Smooth muscle cell (in vitro differentiated cells): Measurements from ENCODE around the gene ITIH4. TPM values are rescaled to one million over a fixed set of nuclear protein-coding genes. Genes with fewer than 3 reads are reported as not detected.

Experiments used
- DNase-seq: peaks from one replicate; lab custom pipeline; 2025; ENCODE audit not compliant: unreplicated experiment; lab: John Stamatoyannopoulos, UW
- H2AFZ ChIP-seq: fragments of 200-600 bp; sonication (generic); 2 replicates; pipeline ENCODE4 v1.6.0; 2016; ENCODE audit warnings: antibody characterized with exemption, low read depth, mild to moderate bottlenecking
- H3F3A ChIP-seq: fragments of 200-600 bp; sonication (generic); 2 replicates; pipeline ENCODE4 v1.6.0; 2017; ENCODE audit warnings: antibody characterized with exemption, low read depth
- H3K27ac ChIP-seq: fragments of 200-600 bp; sonication (generic); 2 replicates; pipeline ENCODE4 v1.5.1; 2016; ENCODE audit warnings: low read depth, mild to moderate bottlenecking
- H3K27me3 ChIP-seq: fragments of 200-600 bp; sonication (generic); 2 replicates; pipeline ENCODE4 v1.6.1; 2016; ENCODE audit warnings: low read depth, mild to moderate bottlenecking
- H3K36me3 ChIP-seq: fragments of 200-600 bp; sonication (generic); 2 replicates; pipeline ENCODE4 v1.5.1; 2016; ENCODE audit warnings: low read depth
- H3K4me1 ChIP-seq: fragments of 200-600 bp; sonication (generic); 2 replicates; pipeline ENCODE4 v1.5.1; 2016; ENCODE audit warnings: low read depth
- H3K4me2 ChIP-seq: fragments of 200-600 bp; sonication (generic); 2 replicates; pipeline ENCODE4 v1.6.0; 2016; ENCODE audit warnings: mild to moderate bottlenecking
- H3K4me3 ChIP-seq: fragments of 200-600 bp; sonication (generic); 2 replicates; pipeline ENCODE4 v1.5.1; 2016; ENCODE audit warnings: mild to moderate bottlenecking
- H3K79me2 ChIP-seq: fragments of 200-600 bp; sonication (generic); 2 replicates; pipeline ENCODE4 v1.6.0; 2016; ENCODE audit warnings: low read depth, mild to moderate bottlenecking
- H3K9ac ChIP-seq: fragments of 200-600 bp; sonication (generic); 2 replicates; pipeline ENCODE4 v1.6.0; 2016; ENCODE audit warnings: low read depth
- H3K9me3 ChIP-seq: fragments of 200-600 bp; sonication (generic); replicated peaks from 2 replicates; pipeline ENCODE4 v1.5.1; 2016; ENCODE audit warnings: low read depth
- H4K20me1 ChIP-seq: fragments of 200-600 bp; sonication (generic); 2 replicates; pipeline ENCODE4 v1.6.0; 2016; ENCODE audit warnings: low read depth
- CTCF ChIP-seq: fragments of 200-600 bp; sonication (generic); IDR thresholded peaks from 2 replicates; pipeline ENCODE4 v1.5.1; 2017; ENCODE audit warnings: borderline replicate concordance, mild to moderate bottlenecking, antibody characterized with exemption; ENCODE audit not compliant: insufficient read depth, poor library complexity, severe bottlenecking
- WGBS: methylation state at CpG from one replicate; pipeline ENCODE4 v1.1.7; 2016; ENCODE audit warnings: low lambda C conversion rate; 5-methylcytosine and 5-hydroxymethylcytosine counted together
- polyA plus RNA-seq: library from polyadenylated mRNA; unstranded; fragments of >200 nt; fragmentation: Nextera tagmentation; extraction: Ambion mirVana; gene quantifications from 2 replicates; pipeline ENCODE4 v1.2.1, GENCODE V29; 2016
- total RNA-seq: library from RNA; depleted of rRNA; stranded (reverse); fragments of >200 nt; gene quantifications from 2 replicates; pipeline ENCODE4 v1.2.3, GENCODE V29; 2014

The ITIH4 gene
- total and polyA plus RNA-seq, 2 experiments from 2014 or later, result 1.6 TPM

GRCh38 chr3:52847726-52848125 is 17.3 kb upstream of the ITIH4 start:
- TF ChIP-seq CTCF, result no peak
- H3K27me3 ChIP-seq, result no peaks in the 10 kb centered on the region
- DNase-seq, result no peak
- H3K4me1 ChIP-seq, result no peaks in the 10 kb centered on the region
- no peak overlapping the region for H2AFZ ChIP-seq
- no peak overlapping the region for H3K9ac ChIP-seq
- no peak overlapping the region for H3K4me3 ChIP-seq
- no peaks in the 10 kb centered on the region for H3K36me3 ChIP-seq
- H3K9me3 ChIP-seq, result no peaks in the 10 kb centered on the region
- H4K20me1 ChIP-seq, result no peaks in the 10 kb centered on the region
- no peaks in the 10 kb centered on the region for H3F3A ChIP-seq
- H3K79me2 ChIP-seq, result no peaks in the 10 kb centered on the region
- no peak overlapping the region for H3K27ac ChIP-seq
- no peak overlapping the region for H3K4me2 ChIP-seq
- WGBS, result 100% methylated on average over 7 of the region's 7 CpGs

DNA sequence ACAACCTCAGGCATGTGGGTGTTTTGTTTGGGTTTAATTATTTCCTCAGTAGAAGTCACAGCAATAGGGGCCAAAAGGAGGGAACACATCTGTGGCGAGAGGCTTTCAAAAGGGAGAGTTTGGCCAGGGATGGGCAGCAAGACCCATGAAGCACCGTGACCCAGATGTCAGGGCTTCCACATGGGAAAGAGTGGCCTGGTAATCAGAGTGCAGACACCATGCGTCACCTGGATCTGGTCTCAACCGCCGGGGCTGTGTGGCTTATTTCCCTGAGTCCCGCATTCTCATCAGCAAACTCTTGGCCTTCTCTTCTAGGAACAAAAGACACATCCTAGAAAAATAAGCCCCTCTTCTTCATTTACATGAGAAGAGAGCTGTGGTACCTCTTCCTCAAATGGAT is 16.8 kb upstream of the ITIH4 start:
- H3K4me1 ChIP-seq, result no peaks in the 10 kb centered on the region
- DNase-seq, result no peak
- no peaks in the 10 kb centered on the region for H3K9me3 ChIP-seq
- no peaks in the 10 kb centered on the region for H3K27me3 ChIP-seq
- no peak overlapping the region for H2AFZ ChIP-seq
- H3F3A ChIP-seq, result no peaks in the 10 kb centered on the region
- H3K9ac ChIP-seq, result no peak overlapping the region
- H3K4me2 ChIP-seq, result no peak overlapping the region
- no peaks in the 10 kb centered on the region for H3K79me2 ChIP-seq
- H3K36me3 ChIP-seq, result no peaks in the 10 kb centered on the region
- 96% methylated on average over 6 of the region's 6 CpGs for WGBS
- H4K20me1 ChIP-seq, result no peaks in the 10 kb centered on the region
- H3K4me3 ChIP-seq, result no peak overlapping the region
- no peak for TF ChIP-seq CTCF
- H3K27ac ChIP-seq, result no peak overlapping the region

GRCh38 chr3:52846432-52846965 is 16.0 kb upstream of the ITIH4 start:
- no peaks in the 10 kb centered on the region for H4K20me1 ChIP-seq
- no peak for TF ChIP-seq CTCF
- no peak overlapping the region for H3K27ac ChIP-seq
- no peaks in the 10 kb centered on the region for H3F3A ChIP-seq
- no peak overlapping the region for H3K4me3 ChIP-seq
- no peak overlapping the region for H3K4me2 ChIP-seq
- no peaks in the 10 kb centered on the region for H3K9me3 ChIP-seq
- H3K36me3 ChIP-seq, result no peaks in the 10 kb centered on the region
- DNase-seq, result no peak
- H3K79me2 ChIP-seq, result no peaks in the 10 kb centered on the region
- H3K4me1 ChIP-seq, result no peaks in the 10 kb centered on the region
- no peak overlapping the region for H3K9ac ChIP-seq
- no peaks in the 10 kb centered on the region for H3K27me3 ChIP-seq
- no peak overlapping the region for H2AFZ ChIP-seq
- WGBS, result 94% methylated on average over 15 of the region's 15 CpGs

DNA sequence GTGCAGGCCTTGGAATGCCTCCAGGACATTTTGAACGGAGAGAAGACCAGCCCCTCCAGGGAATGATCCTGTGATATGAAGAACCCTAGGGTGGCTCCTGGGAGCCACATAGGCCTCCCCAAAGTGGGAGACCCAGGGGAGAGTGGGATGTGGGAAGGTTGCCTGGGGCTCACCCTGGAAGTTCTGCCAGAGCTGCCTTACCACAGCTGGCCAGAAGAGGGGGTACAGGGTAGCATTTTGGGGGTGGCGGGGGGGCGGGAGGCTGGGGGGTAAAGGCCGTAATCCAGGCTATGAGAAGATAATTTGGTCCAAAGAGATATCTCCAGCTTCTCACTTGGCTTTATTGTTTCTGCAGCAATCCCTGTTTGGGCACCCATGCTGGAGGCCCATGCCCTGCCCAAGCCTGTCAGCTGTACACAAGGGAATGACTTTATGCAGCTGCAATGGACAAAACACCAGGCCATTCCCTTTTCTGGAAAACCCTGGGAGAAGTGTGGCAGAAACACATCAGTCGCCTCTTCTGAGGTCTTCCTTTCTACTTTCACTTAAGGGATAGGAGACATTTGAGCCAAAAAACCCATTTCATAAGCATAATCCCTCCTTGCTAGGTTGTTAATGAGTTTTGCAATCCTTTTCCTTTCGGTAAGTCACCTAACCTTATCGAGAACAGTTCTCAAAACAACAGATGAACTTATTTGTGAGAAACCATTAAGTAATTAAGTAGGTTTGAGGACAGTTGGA is 15.4 kb upstream of the ITIH4 start:
- Histone ChIP-seq H4K20me1 (no peaks in the 10 kb centered on the region), H3K9ac (no peak overlapping the region), H3K4me3 (no peak overlapping the region), H3K27me3 (no peaks in the 10 kb centered on the region), H2AFZ (no peak overlapping the region), H3K4me1 (no peaks in the 10 kb centered on the region), H3K36me3 (no peaks in the 10 kb centered on the region), H3K27ac (no peak overlapping the region), H3K9me3 (no peaks in the 10 kb centered on the region), H3K79me2 (no peaks in the 10 kb centered on the region), H3K4me2 (no peak overlapping the region), H3F3A (no peaks in the 10 kb centered on the region)
- WGBS, result 91% methylated on average over 6 of the region's 7 CpGs
- peak; percentile 39 for TF ChIP-seq CTCF
- DNase-seq, result no peak
